ENCODE measurements around the gene MMP7.
A peak's percentile ranks its signal among the peaks of the same experiment; 100 is the strongest.
"Not testable (repeated sequence)": the region's sequence is repeated elsewhere in the genome, so short reads cannot be mapped to it uniquely, and the experiment has no call there.

Gene MMP7

DNA sequence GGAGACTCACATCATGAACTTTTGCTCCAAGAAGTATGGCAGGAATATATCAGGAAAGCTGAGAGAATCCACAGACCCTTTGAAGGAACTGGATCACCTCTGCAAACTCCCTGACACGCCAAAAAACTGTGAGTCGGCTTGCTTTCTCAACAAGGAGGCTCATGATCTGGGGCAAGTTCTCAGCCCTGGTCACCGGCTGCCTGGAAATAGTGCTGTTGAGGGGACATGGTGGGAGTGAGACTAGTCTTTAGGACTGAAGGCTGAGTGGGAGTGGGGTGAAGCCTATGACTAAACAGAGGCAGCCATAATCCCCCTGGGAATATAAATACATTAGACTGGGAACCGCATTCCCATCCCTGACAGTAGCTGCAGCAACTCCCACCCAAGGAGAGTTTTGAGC, 8.4 kb upstream of the MMP7 start:
- DNase-seq (ENCODE audit: low read depth): no peak

DNA sequence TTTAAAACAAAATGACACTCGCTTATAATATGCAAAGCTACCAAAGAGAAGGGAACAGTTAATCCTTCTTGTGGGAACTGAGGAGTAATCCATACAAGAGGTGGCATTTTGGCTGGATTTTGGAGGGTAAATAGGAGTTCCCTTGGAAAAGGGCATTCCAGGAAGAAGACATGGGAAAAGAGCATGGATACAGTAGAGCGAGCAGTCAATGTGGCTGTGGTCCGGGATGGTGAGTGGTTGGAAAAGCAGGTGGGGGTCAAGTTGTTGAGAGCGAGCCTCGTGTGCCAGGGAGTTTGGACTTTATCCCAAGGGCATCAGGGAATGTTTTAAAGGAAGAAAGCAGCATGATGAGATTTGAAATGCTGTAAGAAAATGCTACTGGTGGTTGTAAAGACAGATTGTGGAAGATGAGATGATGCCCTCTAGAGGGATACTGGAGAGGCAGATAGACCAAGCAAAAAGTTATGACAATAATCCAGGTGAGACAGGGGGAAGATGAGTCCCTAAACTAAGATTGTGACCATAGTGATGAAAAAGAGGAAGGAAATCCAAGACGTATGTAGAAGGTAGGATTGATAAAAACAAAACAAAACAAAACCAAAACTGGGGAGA, 3.8 kb upstream of the MMP7 start:
- no peak for DNase-seq (ENCODE audit: low read depth)

DNA sequence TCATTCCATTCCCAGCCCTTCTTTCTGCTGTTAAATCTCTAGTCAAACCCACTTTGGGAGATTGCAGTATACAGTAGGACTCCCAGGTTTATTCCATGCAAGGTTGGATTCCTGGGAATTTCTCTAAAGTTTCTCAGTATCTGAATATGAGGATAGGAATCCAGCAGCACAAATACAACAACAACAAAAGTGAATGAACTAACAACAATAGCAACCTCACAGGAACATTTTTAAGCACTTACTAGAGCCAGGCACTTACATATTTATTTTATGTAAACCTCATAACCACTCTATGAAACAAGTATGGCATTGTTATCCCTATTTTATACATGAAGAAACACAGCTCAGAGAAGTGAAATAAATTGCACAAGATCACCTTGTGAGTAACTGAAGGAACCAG, 1.9 kb downstream of the MMP7 start:
- DNase-seq (ENCODE audit: low read depth): no peak

DNA sequence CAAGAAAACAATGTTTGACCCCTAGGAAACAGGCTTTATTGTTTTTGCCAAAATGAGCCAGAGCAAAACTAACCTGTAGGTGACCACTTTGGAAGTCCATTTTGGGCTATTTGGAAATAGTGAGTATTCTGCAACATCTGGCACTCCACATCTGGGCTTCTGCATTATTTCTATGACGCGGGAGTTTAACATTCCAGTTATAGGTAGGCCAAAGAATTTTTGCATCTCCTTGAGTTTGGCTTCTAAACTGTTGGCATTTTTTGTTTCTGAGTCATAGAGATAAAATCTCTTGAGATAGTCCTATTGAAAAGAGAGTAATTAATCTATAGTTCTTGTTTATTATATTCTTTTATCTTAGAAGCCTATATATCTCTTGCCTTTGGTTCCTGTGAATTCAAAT, 2.9 kb downstream of the MMP7 start:
- peak; percentile 33 for DNase-seq (ENCODE audit: low read depth)

DNA sequence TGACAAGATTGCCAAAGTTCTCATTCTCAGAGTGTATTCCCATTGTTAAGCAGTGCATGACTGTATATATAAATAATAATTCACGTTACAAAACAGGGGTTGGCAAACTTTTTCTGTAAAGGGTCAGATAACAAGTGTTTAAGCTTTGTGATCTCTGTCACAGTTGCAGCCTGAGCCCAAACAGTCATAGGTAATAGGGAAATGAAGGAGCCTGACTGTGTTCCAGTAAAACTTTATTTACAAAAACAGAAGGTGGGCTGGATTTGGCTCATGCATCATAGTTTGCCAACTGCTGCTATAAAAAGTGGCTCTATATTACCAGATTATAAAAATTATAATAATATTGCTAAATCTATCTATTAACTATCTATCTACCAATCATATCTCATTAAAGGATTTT, 3.5 kb downstream of the MMP7 start:
- no peak for DNase-seq (ENCODE audit: low read depth)

DNA sequence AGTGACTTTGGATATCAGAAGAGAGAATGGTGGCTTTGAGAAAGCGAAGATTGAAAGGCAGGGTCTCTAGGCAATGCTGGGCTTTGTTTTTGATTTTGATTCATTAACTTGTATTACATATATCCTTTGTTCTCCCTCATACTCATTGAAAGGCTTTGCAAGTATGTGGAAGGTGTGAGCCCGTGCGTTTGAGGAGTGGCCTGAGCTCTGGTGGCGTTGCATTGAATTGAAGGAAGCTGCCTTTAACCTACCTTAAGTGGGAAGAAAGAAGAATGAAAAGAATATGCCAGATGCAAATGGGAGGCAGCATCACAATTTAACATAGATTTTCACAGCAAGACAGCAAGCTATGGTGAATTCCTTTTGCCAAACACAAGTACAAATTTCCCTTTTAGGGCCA, 6.7 kb downstream of the MMP7 start:
- no peak for DNase-seq (ENCODE audit: low read depth)

DNA sequence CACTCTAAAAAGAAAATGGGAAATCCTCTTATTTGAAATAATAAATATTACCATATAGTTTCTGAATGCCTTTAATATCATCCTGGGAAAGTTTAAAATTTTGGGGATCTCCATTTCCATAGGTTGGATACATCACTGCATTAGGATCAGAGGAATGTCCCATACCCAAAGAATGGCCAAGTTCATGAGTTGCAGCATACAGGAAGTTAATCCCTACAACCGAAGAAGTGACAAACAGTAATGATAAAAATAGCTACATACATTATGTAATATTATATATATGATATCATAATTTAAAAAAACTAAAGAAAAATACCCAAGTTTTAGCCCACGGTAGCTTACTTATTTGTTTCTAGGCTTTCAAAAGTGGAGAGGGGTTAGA, 7.4 kb downstream of the MMP7 start:
- no peak for DNase-seq (ENCODE audit: low read depth)

DNA sequence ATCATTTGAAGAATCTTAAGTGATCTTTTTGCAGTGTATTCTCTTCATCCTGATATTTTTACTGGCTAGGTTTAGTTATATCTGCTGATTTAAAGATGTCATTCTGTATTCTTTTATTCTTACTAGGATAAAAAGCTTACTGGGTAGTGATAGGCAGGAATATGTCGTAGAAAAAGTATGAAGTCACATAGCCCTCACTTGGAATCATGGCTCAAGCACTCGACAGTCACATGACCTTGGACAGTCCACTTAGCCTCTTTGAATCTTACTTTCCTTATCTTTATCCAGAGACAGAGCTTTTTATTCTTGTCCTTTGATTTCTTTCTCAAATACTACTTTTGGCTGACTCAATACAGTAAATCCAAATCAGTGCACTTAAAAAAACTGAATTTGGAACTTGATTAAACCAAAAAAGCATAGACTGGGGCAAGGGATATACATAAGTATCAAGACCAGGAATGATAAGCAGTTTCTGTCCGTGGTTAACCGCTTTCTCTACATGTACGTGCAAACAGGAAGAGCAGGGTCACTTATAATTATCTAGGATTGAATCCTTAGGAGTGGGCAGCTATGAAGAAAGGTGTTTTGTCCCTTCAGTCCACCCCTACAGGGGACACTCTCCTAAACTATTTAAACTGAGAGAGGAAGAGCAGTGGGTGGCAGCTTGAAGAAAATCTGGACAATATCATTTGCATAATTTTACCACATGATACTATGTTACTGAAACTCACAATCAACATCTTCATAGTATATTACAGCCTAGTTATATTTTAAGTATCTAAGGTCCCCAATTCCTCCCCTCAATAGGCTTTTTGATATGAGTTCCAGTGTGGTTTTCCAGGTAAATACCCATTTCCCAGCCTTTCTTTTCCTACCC, 8.0 kb downstream of the MMP7 start:
- no peak for DNase-seq (ENCODE audit: low read depth)

DNA sequence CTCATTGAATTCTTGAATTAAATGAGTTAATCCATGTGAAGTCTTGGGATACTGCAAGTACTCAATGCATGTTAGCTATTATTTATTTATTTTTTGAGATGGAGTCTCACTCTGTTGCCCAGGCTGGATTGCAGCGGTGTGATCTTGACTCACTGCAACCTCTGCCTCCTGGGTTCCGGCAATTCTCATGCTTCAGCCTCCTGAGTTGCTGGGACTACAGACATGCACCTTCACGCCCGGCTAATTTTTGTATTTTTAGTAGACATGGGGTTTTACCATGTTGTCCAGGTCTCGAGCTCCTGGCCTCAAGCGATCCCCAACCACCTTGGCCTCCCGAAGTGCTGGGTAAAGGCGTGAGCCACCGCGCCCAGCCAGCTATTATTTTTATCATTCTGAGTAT, 9.4 kb downstream of the MMP7 start:
- DNase-seq (ENCODE audit: low read depth): no peak

DNA sequence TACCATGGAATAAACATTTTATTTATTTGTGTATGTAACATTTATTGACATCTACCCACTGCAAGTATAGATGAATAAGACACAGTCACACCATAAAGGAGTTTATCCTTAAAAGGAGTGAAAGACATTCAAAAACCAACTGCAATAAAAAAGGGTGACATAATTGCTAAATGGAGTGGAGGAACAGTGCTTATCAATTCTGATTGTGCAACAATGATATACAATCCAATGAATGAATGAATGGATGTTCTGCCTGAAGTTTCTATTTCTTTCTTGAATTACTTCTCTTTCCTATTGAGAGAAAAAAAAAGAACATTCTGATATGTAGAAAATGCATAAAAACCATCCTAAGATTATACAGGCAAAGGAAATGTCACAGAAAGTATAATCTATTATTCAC, 10.0 kb downstream of the MMP7 start:
- no peak for DNase-seq (ENCODE audit: low read depth)

DNA sequence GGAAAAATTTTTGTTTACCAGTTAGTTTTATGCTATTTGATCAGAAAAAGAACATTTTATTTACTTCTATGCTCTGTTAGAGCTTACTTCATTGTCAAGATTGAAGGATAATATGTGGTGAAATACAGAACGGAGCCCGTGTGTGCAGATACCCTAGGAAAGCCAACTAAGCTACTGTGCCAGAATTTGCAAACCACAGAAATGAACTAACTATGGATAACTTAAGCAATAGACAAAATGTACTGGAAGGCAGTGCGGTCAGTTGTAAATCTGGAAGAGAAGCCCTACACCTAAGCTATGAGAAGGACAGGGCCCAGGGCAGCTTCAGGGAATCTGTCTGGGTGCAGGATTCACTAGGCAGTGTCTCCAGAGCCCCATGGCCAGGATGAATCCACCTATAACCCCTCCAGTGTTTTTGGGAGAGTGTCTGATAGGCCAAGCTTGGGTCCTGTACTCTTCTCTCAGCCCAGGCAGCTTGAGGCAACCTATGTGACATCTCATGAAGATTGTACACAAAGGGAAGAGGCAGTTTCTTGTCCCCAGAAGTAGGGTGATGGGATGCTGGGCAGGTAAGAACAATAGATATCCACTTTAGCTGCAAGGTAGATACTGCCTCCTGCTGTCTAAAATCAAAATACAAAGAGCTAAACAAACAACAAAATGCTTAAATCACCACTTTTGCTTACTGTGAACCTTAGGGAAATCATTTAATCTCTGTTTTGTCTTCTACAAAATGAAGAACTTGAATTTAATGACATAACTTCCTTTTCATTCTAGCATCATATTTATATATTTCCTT, 12.1 kb downstream of the MMP7 start:
- DNase-seq (ENCODE audit: low read depth): no peak

DNA sequence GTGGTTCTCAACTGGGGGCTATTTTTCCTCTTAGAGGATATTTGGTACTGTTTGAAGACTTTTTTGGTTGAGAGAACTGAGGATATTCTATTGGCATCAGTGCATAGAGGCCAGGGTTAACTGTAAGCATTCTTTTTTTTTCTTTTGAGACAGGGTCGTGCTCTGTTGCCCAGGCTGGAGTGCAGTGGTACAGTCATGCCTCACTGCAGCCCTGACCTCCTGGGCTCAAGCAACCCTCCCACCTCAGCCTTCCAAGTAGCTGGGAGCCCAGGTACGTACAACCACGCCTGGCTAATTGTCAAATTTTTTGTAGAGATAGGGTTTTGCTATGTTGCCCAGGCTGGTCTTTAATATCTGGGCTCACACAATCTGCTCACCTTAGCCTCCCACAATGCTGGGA, 12.9 kb downstream of the MMP7 start:
- no peak for DNase-seq (ENCODE audit: low read depth)

DNA sequence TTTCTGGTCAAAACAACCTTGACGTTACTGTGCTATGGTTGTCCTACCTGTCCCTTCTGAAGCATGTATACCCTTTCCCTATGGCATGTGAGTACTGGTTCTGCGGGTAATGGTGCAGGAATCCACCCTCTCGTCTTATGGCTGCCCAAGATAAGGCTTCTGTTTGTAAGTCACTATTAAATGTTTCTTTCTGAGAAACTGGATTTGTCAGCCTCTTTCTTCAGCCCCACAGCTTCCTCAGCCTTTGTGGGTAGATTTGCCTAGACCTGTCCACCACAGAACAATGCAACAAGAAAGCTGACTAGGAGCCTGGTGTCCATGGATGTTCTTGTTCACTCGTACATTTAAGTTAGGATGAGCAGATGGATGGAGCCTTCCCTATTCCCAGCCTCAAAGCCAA, 14.4 kb downstream of the MMP7 start:
- DNase-seq (ENCODE audit: low read depth): no peak

DNA sequence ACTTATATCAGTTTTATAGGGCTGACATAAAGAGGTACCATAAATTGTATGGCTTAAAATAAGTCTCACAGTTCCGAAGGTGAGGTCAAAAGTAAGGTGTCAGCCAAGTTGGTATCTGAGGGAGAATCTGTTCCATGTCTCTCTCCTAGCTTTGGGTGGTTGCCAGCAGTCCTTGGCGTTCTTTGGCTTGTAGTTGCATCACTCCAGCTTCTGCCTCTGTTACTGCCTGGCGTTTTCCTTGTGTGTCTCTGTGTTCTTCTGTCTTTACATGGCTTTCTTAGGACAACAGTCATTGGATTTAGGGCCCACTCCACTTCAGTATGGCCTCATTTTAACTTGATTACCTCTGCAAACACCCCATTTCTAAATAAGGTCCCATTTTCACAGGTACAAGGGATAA, 16.7 kb downstream of the MMP7 start:
- no peak for DNase-seq (ENCODE audit: low read depth)

DNA sequence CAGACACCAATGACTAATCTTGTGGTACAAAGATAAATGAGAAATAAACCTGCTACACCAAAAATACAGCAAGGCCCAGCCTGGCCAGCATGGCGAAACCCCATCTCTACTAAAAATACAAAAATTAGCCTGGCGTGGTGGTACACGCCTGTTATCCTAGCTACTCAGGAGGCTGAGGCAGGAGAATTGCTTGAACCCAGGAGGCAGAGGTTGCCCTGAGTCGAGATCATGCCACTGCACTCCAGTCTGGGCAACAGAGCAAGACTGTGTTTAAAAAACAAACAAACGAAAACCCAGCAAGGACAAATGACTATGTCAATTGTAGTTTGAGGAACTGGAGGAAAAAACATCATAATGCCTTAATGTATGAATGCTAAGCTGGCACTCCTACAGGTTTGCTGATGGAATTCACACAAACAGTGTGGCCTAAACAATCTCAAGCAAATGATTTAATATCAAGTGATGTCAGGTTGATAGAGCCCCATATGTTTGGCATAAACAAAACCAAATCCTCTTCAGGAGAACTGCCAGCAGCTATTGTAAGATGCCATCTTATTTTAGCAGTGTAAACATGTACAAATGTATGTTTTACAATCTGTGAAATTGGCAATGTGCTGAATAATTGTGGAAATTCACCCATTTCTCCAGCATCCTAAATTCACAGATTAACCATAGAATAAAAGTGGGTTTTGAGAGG, 20.0 kb downstream of the MMP7 start:
- DNase-seq (ENCODE audit: low read depth): no peak

DNA sequence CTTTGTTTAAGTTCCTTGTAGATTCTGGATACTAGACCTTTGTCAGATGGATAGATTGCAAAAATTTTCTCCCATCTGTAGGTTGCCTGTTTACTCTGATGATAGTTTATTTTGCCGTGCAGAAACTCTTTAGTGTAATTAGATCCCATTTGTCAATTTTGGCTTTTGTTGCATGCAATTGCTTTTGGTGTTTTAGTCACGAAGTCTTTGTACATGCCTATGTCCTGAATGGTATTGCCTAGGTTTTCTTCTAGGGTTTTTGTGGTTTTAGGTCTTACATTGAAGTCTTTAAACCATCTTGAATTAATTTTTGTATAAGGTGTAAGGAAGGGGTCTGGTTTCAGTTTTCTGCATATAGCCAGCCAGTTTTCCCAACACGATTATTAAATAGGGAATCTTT, 27.7 kb downstream of the MMP7 start:
- not testable (repeated sequence) for DNase-seq (ENCODE audit: low read depth)

DNA sequence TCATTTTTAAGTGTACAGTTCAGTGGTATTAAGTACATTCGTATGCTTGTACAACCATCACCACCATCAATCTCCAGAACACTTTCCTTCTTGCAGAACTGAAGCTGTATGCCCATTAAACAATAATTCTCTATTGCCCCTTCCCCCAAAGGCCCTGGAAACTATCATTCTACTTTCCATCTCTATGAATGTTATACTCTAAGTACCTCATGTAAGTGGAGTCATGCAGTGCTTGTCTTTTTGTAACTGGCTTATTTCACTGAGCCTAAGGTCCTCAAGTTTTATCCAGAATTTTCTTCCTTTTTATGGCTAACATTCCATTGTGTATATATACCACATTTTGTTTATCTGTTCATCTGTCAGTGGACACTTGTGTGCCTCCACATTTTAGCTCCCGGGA, 29.7 kb downstream of the MMP7 start:
- no peak for DNase-seq (ENCODE audit: low read depth)

DNA sequence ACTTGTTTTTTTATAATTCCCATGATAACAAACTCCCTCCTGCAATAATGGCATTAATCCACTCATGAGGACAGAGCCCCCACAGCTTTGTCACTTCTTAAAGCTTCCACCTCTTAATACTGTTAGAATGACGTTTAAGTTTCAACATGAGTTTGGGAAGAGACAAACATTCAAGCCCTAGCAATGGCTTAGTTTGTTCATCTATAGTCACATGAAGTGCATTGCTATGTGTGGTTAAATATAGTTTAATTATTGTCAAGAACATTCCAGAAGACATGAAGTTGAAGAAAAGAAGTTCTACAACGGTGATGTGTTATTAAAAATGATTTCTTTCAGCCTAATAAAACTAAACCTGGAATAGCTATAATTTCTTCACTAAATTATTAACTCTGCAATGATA, 30.6 kb downstream of the MMP7 start:
- DNase-seq (ENCODE audit: low read depth): no peak

DNA sequence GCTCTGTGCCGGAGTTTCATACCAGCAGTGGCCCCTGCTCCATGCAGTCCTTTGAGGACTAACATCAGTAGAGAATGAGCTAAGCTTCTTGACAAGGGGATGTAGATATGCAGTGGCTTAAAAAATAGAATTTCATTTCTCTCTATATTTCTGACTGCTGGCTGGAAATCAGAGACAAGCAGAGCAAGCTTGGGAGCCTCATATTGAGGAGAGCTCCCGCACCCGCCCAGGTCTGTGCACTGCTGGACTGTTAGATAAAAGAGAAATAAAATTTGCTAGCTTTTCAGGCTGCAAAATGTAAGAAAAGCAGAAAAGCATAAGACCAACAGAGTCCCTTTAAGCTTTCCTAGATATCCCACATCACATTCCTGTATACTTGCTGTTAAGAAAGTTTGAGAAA, 31.4 kb downstream of the MMP7 start:
- DNase-seq (ENCODE audit: low read depth): no peak

DNA sequence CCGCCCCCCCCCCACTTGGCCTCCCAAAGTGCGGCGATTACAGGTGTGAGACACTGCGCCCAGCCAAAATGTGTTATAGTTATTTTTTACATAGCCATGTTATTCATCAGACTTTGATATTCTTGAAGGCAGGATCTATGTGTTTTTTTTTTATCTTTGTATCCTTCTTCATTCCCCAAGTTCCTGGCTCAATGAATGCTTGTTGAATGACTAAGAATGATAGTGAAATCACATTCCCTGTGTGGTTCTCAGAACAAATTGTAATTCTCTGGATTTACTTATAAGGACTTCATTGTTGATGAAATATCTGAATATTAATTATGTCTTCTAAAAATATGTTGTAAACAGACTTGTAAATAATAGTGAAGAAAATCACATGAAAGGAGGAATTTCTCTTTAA, 33.5 kb downstream of the MMP7 start:
- peak; percentile 61 for DNase-seq (ENCODE audit: low read depth)

DNA sequence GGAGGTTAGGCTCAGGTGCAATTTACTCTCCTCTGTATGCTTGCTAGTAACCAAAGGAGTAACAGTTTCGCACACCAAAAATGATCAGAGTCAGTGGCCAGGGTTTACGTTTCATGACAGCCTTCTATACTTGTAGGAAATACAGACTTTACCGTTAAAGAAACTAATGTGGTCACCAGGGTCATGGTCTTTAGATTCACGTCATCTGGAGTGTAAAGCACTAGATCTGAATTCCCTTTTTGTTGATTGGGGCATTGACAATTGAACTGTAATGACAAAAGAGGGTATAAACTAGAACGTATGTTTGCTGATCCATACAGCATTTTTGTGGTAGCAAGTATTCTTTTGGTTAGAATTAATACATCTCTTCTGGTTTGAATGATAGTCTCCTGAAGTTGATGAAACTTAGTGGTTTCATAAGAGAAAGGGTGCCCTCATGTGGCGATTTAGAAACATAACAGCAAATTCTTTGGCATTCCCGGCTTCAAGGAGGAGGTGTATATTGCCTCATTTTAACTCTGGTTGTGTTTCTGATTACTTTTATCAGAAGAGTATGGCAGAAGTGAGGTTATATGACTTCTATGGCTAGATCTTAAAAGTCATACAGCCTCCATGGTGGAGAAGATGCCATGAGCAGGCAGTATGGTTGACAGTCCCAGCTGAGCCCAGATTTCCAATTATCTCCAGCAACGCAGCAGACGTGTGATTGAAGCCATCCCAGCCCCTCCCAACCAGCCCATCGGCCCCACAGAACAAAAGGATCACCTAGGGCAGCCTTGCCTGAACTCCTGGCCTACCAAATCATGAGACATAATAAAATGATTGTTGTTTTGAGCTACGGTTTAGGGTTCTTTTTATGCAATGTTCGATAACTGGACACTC, 35.1 kb downstream of the MMP7 start:
- DNase-seq (ENCODE audit: low read depth): peak; percentile 95

DNA sequence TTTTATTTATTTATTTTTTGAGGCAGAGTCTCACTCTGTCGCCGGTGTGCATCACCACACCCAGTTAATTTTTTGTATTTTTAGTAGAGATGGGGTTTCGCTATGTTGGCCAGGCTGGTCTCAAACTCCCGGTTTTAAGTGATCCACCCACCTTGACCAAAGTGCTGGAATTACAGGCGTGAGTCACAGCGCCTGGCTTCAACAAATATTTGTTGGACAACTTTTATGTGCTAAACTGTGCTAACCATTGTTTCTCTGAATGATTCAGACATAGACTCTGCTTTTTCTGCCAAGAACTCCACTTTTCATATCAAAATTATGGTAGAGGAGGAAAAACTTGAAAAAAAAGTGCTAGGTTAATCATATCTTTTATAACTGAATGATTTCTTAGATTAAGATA, 36.3 kb downstream of the MMP7 start:
- peak; percentile 82 for DNase-seq (ENCODE audit: low read depth)
